Measurements from ENCODE around the gene LAMC1.
A peak's percentile ranks its signal among the peaks of the same experiment; 100 is the strongest.

The LAMC1 gene

GRCh38 chr1:183180218-183180617 lies 157.0 kb downstream of the LAMC1 start:
- peak; percentile 40 for DNase-seq (ENCODE audit: insufficient read length, low spot score)
- FAIRE-seq = no peak

DNA sequence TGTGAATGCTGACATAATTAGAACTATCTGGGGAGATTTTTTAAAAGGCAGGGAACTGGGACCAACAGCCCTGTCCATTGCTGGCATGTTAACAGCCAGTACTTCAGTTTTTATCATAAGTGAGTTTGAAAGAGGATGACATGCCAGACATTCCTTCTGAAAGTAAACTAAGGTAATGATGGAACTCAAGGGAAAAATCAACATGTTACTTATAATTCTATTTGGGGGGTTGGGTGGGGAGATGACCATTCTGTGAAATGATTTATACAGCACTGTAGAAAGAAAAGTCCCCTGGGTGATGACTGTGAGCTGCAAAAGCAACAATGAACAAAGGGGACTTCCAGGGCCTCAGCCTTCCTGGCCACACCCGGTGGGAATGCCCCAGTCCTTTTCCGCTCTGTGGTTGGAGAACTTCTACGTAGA lies 157.4 kb downstream of the LAMC1 start:
- DNase-seq (ENCODE audit: insufficient read length, low spot score) (peak; percentile 38), FAIRE-seq (no peak)

GRCh38 chr1:183185941-183186490 lies 162.8 kb downstream of the LAMC1 start, which contains the start of gene LAMC2:
Gene LAMC2, plus strand, starts transcription at chr1:183186264. Its CDS starts 89 bp downstream, at chr1:183186353.
- DNase-seq (ENCODE audit: insufficient read length, low spot score) (no peak), FAIRE-seq (no peak)

GRCh38 chr1:183186841-183187240 lies 163.6 kb downstream of the LAMC1 start:
- FAIRE-seq = no peak

DNA sequence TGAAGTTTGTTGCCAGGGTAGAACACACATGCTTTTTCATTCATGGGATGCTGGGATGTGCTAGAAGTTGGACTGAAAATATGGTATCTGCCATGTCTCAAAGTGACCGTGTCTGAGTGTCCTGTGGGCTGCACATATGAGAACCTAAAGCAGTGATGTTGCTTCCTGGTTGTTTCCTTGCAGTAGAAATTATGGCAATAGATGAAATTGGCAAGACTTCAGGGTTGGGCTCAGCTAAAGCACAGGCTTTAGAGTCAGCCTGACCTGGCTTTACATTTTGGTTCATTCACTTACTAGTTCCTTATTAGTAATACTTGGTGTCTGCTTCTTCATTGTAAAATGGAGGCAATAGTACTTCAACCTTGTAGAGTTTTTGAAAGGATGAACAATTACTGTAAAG lies 165.0 kb downstream of the LAMC1 start:
- FAIRE-seq = no peak
- DNase-seq (ENCODE audit: insufficient read length, low spot score) = no peak

More at GRCh38 chr1:183186841-183187240, 163.6 kb downstream of the LAMC1 start:
- no peak for DNase-seq (ENCODE audit: insufficient read length, low spot score)

GRCh38 chr1:183191833-183192232 lies 168.6 kb downstream of the LAMC1 start:
- FAIRE-seq = no peak
- DNase-seq (ENCODE audit: insufficient read length, low spot score) = peak; percentile 46

DNA sequence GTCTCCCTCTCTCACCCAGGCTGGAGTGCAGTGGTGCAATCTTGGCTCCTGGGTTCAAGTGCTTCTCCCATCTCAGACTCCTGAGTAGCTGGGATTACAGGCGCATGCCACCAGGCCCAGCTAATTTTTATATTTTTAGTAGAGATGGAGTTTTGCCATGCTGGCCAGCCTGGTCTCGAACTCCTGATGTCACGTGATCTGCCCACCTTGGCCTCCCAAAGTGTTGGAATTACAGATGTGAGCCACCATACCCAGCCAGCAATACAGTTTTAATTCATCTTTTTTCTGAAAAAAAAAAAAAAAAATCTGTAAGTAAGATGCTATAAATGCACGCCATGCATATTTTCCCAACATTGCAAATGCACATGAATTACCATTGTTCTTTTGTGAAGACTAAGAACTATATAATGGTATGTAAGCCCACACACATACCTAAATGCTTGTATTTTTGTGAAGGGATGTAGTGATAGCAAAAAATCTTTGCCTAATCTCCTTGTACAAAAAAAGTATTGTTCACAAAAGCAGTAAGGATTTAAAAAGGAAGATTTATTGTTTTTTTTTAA lies 170.8 kb downstream of the LAMC1 start:
- FAIRE-seq = no peak

GRCh38 chr1:183194527-183195141 lies 171.4 kb downstream of the LAMC1 start:
- FAIRE-seq (no peak), DNase-seq (ENCODE audit: insufficient read length, low spot score) (no peak)

More for the DNA sequence above, 170.8 kb downstream of the LAMC1 start:
- DNase-seq (ENCODE audit: insufficient read length, low spot score) = no peak

DNA sequence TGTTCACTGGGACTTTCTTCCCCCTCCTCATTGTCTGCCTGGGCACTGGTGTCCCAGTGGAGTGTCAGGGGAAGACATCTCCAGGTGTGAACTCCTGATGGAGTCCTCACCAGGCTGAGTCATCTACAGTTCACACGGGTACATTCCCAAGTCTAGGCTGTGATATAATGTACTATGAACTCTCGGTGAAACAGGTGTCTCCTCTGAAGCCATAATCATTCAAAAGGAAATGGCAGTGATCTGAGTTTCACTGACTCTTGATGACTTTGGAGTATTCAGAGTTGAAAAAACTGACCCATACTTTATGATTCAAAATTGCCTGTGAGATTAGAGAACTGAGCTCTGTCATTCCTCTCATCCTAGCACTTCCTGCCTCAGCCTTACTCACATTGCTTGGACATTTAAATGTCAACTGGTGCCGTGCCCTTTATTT lies 171.9 kb downstream of the LAMC1 start:
- DNase-seq (ENCODE audit: insufficient read length, low spot score) = peak; percentile 25
- FAIRE-seq = no peak

Measured in HTR-8/SVneo (cell line).